SK-N-SH (cell line): ENCODE data around the gene AZIN2. TPM values are rescaled to one million over a fixed set of nuclear protein-coding genes. Genes with fewer than 3 reads are reported as not detected.

ENCODE experiments used
- CTCF ChIA-PET: fragments of 300-600, 350-600 bp; formaldehyde crosslinking; extraction: SDS; loops from one replicate; lab custom pipeline; 2021; lab: Yijun Ruan, JAX
- POLR2A ChIA-PET: fragments of 350-600 bp; sonication (Branson Sonifier 250); formaldehyde crosslinking; extraction: SDS; loops from one replicate; lab custom pipeline; 2020; ENCODE audit warnings: antibody characterized with exemption, inconsistent platforms; lab: Yijun Ruan, JAX
- DNase-seq: peaks from one replicate; pipeline ENCODE4 v3.0.0; 2012
- H2AFZ ChIP-seq: fragments of 200-600 bp; sonication (generic); 2 replicates; pipeline ENCODE4 v1.8.1; 2016; ENCODE audit warnings: antibody characterized with exemption, mild to moderate bottlenecking, low read depth
- H3F3A ChIP-seq: fragments of 200-600 bp; sonication (generic); replicated peaks from 2 replicates; pipeline ENCODE3; 2016; ENCODE audit warnings: antibody characterized with exemption, mild to moderate bottlenecking; ENCODE audit not compliant: insufficient read depth
- H3K27ac ChIP-seq, 2 experiments: fragments of 200-500 bp in 1 of 2; fragments of 200-600 bp in 1 of 2; sonication (Bioruptor generic) in 1 of 2; sonication (generic), shearing (Covaris generic) in 1 of 2; 2 replicates each; pipeline versions ENCODE4 v1.5.1 to v1.6.1; 2014 to 2016; ENCODE audit warnings: low read depth in 2 of 2, inconsistent platforms in 1 of 2, low read length in 1 of 2, mild to moderate bottlenecking in 1 of 2, mixed read lengths in 1 of 2
- H3K27me3 ChIP-seq: fragments of 200-600 bp; sonication (generic), shearing (Covaris generic); 2 replicates; pipeline ENCODE4 v1.6.1; 2016; ENCODE audit warnings: mixed run types; ENCODE audit not compliant: insufficient read depth
- H3K36me3 ChIP-seq, 2 experiments: fragments of 200-500 bp in 1 of 2; fragments of 200-600 bp in 1 of 2; sonication (Bioruptor generic) in 1 of 2; sonication (generic) in 1 of 2; replicated peaks in 1 of 2; 2 replicates each; pipeline versions ENCODE3 to v1.5.1; 2014 to 2016; ENCODE audit warnings: low read length in 1 of 2, mild to moderate bottlenecking in 1 of 2; ENCODE audit not compliant: insufficient read depth in 2 of 2, control insufficient read depth in 1 of 2
- H3K4me1 ChIP-seq, 2 experiments: fragments of 200-500 bp in 1 of 2; fragments of 200-600 bp in 1 of 2; sonication (Bioruptor generic) in 1 of 2; sonication (generic), shearing (Covaris generic) in 1 of 2; 2 replicates each; pipeline versions ENCODE4 v1.5.1 to v1.6.1; 2014 to 2016; ENCODE audit warnings: low read depth in 1 of 2, low read length in 1 of 2, mixed run types in 1 of 2; ENCODE audit not compliant: insufficient read depth in 2 of 2, control insufficient read depth in 1 of 2
- H3K4me2 ChIP-seq: fragments of 200-600 bp; sonication (generic), shearing (Covaris generic); 2 replicates; pipeline ENCODE4 v1.6.1; 2017; ENCODE audit warnings: mixed run types
- H3K4me3 ChIP-seq, 2 experiments: fragments of 200-500 bp in 1 of 2; fragments of 200-600 bp in 1 of 2; sonication (Bioruptor generic) in 1 of 2; sonication (generic), shearing (Covaris generic) in 1 of 2; 2 replicates each; pipeline versions ENCODE4 v1.5.1 to v1.8.1; 2014 to 2016; ENCODE audit warnings: low read depth in 2 of 2, inconsistent platforms in 1 of 2, low read length in 1 of 2, mild to moderate bottlenecking in 1 of 2, mixed read lengths in 1 of 2, moderate library complexity in 1 of 2
- H3K79me2 ChIP-seq: fragments of 200-600 bp; sonication (generic); 2 replicates; pipeline ENCODE4 v1.8.1; 2017; ENCODE audit warnings: mild to moderate bottlenecking; ENCODE audit not compliant: insufficient read depth
- H3K9ac ChIP-seq: fragments of 200-600 bp; sonication (generic); 2 replicates; pipeline ENCODE4 v1.6.1; 2017; ENCODE audit warnings: mixed run types
- H3K9me2 ChIP-seq: fragments of 200-600 bp; sonication (generic); 2 replicates; pipeline ENCODE4 v1.6.1; 2017; ENCODE audit warnings: mixed run types
- H3K9me3 ChIP-seq: fragments of 200-600 bp; sonication (generic); 2 replicates; pipeline ENCODE4 v1.6.1; 2017; ENCODE audit warnings: mixed run types, mild to moderate bottlenecking, moderate library complexity
- H4K20me1 ChIP-seq: fragments of 200-600 bp; sonication (generic); 2 replicates; pipeline ENCODE4 v1.6.1; 2017; ENCODE audit warnings: mild to moderate bottlenecking, mixed run types; ENCODE audit not compliant: insufficient read depth
- EP300 ChIP-seq, 2 experiments: IDR thresholded peaks; 2 replicates each; pipeline versions ENCODE4 v1.4.0 to v1.6.1; 2012; ENCODE audit warnings: borderline replicate concordance in 1 of 2, low read depth in 1 of 2, low read length in 1 of 2
- EZH2phosphoT487 ChIP-seq: fragments of 200-600 bp; sonication (generic); IDR thresholded peaks from 2 replicates; pipeline ENCODE4 v1.6.1; 2017; ENCODE audit warnings: low read depth, mixed run types, mild to moderate bottlenecking, antibody characterized with exemption, moderate library complexity, borderline replicate concordance
- FOXJ3 ChIP-seq: sonication (generic); formaldehyde crosslinking; IDR thresholded peaks from 2 replicates; pipeline ENCODE4 v1.5.1; 2020; ENCODE audit warnings: mild to moderate bottlenecking, missing genetic modification reagents
- FOXM1 ChIP-seq: IDR thresholded peaks from 2 replicates; pipeline ENCODE4 v1.4.0; 2012; ENCODE audit warnings: low read depth, mild to moderate bottlenecking
- GABPA ChIP-seq: IDR thresholded peaks from 2 replicates; pipeline ENCODE4 v1.4.0; 2012; ENCODE audit warnings: low read depth, mild to moderate bottlenecking
- GATA2 ChIP-seq: sonication (generic); formaldehyde crosslinking; IDR thresholded peaks from 2 replicates; pipeline ENCODE4 v1.5.0; 2020; ENCODE audit warnings: mild to moderate bottlenecking, missing genetic modification reagents
- JUND ChIP-seq: IDR thresholded peaks from 2 replicates; pipeline ENCODE4 v1.4.0; 2012
- NFIC ChIP-seq: IDR thresholded peaks from 2 replicates; pipeline ENCODE4 v1.4.0; 2012; ENCODE audit warnings: borderline replicate concordance
- NRF1 ChIP-seq: IDR thresholded peaks from 2 replicates; pipeline ENCODE4 v1.6.1; 2012; ENCODE audit warnings: low read depth, mild to moderate bottlenecking, low read length
- POLR2AphosphoS5 ChIP-seq: IDR thresholded peaks from 2 replicates; pipeline ENCODE4 v1.6.1; 2012; ENCODE audit warnings: low read depth, low read length
- SIN3A ChIP-seq: IDR thresholded peaks from 2 replicates; pipeline ENCODE4 v1.6.1; 2012; ENCODE audit warnings: low read depth, mild to moderate bottlenecking, low read length, moderate library complexity, borderline replicate concordance
- YY1 ChIP-seq: IDR thresholded peaks from 2 replicates; pipeline ENCODE4 v1.4.0; 2012; ENCODE audit warnings: low read depth, mild to moderate bottlenecking
- WGBS: methylation state at CpG from one replicate; pipeline ENCODE4 v1.1.6; 2017; ENCODE audit warnings: low lambda C conversion rate; 5-methylcytosine and 5-hydroxymethylcytosine counted together
- polyA plus RNA-seq, 3 experiments: library from polyadenylated mRNA; depleted of rRNA; stranded (reverse); fragments of >200 nt; gene quantifications; 2 replicates each; pipeline ENCODE4 v1.2.3, GENCODE V29; 2012
- TF ChIP-seq, protein P1 (sequence below): fragments of 150-350 bp; IDR thresholded peaks from 2 replicates; pipeline ENCODE4 v1.6.1; 2016; ENCODE audit warnings: mild to moderate bottlenecking, low read depth, low read length
- TF ChIP-seq, protein P2 (sequence below): fragments of 200-600 bp; sonication (generic); IDR thresholded peaks from 2 replicates; pipeline ENCODE4 v1.6.1; 2017; ENCODE audit warnings: antibody characterized with exemption, mild to moderate bottlenecking, moderate library complexity
- TF ChIP-seq, protein P3 (sequence below): fragments of 150-350 bp; IDR thresholded peaks from 2 replicates; pipeline ENCODE4 v1.6.1; 2017; ENCODE audit warnings: antibody characterized with exemption, low read length, low read depth, borderline replicate concordance
- TF ChIP-seq, protein P4 (sequence below): IDR thresholded peaks from 2 replicates; pipeline ENCODE4; 2012
- TF ChIP-seq, protein P5 (sequence below): IDR thresholded peaks from 2 replicates; pipeline ENCODE4 v1.6.1; 2012; ENCODE audit warnings: mild to moderate bottlenecking, low read depth, low read length, moderate library complexity
- TF ChIP-seq, protein P6 (sequence below): IDR thresholded peaks from 2 replicates; pipeline ENCODE4 v1.4.0; 2012; ENCODE audit warnings: low read depth, borderline replicate concordance
- TF ChIP-seq, protein P7 (sequence below): IDR thresholded peaks from 2 replicates; pipeline ENCODE4 v1.4.0; 2012; ENCODE audit warnings: low read depth, borderline replicate concordance

AZIN2 gene
- polyA plus RNA-seq, 1 of the 3 experiments (the other 2 are of a cell fraction) = 17.8 TPM

DNA sequence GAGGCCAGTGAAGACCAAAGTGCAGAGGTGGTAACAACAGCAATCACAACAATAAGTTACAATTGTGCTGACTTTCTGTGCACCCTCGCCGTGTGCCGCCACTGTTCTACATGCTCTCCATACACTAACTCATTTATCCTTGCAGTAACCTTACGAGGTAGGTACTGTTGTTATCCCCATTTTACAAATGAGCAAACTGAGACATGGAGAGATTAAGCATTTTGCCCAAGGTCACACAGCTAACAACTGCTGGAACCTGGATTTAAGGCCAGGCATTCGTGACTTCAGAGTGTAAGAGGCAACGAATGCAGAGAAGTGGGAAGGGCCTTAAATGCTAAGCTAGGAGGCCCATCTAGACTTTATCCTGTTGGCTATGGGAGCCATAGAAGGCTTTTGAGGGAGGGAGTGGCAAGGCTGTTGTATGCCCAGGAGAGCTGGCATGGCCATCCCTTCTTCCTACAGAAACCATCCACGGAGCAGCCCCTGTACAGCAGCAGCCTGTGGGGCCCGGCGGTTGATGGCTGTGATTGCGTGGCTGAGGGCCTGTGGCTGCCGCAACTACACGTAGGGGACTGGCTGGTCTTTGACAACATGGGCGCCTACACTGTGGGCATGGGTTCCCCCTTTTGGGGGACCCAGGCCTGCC is 36.6 kb downstream of the AZIN2 start:
- CTCF ChIA-PET = interaction anchor here (1.0 to 3.0 kb wide), 3 partner anchors 9 to 22 kb away, joined by 3 to 18 read pairs (median 7); no protein-coding TSS in a partner anchor
- 96% methylated on average over 7 of the region's 13 CpGs for WGBS
- no peak overlapping the region for H2AFZ ChIP-seq
- no peaks in the 10 kb centered on the region for H3K9me3 ChIP-seq
- H3K27ac ChIP-seq = no peak overlapping the region
- H3F3A ChIP-seq = no peaks in the 10 kb centered on the region
- H3K36me3 ChIP-seq = no peaks in the 10 kb centered on the region
- no peaks in the 10 kb centered on the region for H3K79me2 ChIP-seq
- no peak for DNase-seq
- POLR2A ChIA-PET = no interaction called here
- H3K27me3 ChIP-seq = no peaks in the 10 kb centered on the region
- H3K4me3 ChIP-seq = no peak overlapping the region
- H3K9me2 ChIP-seq = no peaks in the 10 kb centered on the region
- TF ChIP-seq GABPA (no peak), FOXM1 (no peak), YY1 (no peak), NFIC (no peak), EP300 (IDR thresholded peaks at IDR 0.05; ENCODE audit: borderline replicate concordance in 1 of 2, low read depth in 1 of 2, low read length in 1 of 2) (no peak), EZH2phosphoT487 (no peak), NRF1 (no peak), FOXJ3 (no peak), JUND (no peak), POLR2AphosphoS5 (no peak), GATA2 (CRISPR knock-in tag) (no peak), SIN3A (no peak)
- TF ChIP-seq, protein P1, sequence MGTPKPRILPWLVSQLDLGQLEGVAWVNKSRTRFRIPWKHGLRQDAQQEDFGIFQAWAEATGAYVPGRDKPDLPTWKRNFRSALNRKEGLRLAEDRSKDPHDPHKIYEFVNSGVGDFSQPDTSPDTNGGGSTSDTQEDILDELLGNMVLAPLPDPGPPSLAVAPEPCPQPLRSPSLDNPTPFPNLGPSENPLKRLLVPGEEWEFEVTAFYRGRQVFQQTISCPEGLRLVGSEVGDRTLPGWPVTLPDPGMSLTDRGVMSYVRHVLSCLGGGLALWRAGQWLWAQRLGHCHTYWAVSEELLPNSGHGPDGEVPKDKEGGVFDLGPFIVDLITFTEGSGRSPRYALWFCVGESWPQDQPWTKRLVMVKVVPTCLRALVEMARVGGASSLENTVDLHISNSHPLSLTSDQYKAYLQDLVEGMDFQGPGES = no peak
- TF ChIP-seq, protein P2, sequence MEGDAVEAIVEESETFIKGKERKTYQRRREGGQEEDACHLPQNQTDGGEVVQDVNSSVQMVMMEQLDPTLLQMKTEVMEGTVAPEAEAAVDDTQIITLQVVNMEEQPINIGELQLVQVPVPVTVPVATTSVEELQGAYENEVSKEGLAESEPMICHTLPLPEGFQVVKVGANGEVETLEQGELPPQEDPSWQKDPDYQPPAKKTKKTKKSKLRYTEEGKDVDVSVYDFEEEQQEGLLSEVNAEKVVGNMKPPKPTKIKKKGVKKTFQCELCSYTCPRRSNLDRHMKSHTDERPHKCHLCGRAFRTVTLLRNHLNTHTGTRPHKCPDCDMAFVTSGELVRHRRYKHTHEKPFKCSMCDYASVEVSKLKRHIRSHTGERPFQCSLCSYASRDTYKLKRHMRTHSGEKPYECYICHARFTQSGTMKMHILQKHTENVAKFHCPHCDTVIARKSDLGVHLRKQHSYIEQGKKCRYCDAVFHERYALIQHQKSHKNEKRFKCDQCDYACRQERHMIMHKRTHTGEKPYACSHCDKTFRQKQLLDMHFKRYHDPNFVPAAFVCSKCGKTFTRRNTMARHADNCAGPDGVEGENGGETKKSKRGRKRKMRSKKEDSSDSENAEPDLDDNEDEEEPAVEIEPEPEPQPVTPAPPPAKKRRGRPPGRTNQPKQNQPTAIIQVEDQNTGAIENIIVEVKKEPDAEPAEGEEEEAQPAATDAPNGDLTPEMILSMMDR = no peak
- TF ChIP-seq, protein P3, sequence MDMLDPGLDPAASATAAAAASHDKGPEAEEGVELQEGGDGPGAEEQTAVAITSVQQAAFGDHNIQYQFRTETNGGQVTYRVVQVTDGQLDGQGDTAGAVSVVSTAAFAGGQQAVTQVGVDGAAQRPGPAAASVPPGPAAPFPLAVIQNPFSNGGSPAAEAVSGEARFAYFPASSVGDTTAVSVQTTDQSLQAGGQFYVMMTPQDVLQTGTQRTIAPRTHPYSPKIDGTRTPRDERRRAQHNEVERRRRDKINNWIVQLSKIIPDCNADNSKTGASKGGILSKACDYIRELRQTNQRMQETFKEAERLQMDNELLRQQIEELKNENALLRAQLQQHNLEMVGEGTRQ = no peak
- TF ChIP-seq, protein P4, sequence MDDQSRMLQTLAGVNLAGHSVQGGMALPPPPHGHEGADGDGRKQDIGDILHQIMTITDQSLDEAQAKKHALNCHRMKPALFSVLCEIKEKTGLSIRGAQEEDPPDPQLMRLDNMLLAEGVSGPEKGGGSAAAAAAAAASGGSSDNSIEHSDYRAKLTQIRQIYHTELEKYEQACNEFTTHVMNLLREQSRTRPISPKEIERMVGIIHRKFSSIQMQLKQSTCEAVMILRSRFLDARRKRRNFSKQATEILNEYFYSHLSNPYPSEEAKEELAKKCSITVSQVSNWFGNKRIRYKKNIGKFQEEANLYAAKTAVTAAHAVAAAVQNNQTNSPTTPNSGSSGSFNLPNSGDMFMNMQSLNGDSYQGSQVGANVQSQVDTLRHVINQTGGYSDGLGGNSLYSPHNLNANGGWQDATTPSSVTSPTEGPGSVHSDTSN = no peak
- TF ChIP-seq, protein P5, sequence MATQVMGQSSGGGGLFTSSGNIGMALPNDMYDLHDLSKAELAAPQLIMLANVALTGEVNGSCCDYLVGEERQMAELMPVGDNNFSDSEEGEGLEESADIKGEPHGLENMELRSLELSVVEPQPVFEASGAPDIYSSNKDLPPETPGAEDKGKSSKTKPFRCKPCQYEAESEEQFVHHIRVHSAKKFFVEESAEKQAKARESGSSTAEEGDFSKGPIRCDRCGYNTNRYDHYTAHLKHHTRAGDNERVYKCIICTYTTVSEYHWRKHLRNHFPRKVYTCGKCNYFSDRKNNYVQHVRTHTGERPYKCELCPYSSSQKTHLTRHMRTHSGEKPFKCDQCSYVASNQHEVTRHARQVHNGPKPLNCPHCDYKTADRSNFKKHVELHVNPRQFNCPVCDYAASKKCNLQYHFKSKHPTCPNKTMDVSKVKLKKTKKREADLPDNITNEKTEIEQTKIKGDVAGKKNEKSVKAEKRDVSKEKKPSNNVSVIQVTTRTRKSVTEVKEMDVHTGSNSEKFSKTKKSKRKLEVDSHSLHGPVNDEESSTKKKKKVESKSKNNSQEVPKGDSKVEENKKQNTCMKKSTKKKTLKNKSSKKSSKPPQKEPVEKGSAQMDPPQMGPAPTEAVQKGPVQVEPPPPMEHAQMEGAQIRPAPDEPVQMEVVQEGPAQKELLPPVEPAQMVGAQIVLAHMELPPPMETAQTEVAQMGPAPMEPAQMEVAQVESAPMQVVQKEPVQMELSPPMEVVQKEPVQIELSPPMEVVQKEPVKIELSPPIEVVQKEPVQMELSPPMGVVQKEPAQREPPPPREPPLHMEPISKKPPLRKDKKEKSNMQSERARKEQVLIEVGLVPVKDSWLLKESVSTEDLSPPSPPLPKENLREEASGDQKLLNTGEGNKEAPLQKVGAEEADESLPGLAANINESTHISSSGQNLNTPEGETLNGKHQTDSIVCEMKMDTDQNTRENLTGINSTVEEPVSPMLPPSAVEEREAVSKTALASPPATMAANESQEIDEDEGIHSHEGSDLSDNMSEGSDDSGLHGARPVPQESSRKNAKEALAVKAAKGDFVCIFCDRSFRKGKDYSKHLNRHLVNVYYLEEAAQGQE = no peak
- TF ChIP-seq, protein P6, sequence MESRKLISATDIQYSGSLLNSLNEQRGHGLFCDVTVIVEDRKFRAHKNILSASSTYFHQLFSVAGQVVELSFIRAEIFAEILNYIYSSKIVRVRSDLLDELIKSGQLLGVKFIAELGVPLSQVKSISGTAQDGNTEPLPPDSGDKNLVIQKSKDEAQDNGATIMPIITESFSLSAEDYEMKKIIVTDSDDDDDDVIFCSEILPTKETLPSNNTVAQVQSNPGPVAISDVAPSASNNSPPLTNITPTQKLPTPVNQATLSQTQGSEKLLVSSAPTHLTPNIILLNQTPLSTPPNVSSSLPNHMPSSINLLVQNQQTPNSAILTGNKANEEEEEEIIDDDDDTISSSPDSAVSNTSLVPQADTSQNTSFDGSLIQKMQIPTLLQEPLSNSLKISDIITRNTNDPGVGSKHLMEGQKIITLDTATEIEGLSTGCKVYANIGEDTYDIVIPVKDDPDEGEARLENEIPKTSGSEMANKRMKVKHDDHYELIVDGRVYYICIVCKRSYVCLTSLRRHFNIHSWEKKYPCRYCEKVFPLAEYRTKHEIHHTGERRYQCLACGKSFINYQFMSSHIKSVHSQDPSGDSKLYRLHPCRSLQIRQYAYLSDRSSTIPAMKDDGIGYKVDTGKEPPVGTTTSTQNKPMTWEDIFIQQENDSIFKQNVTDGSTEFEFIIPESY = no peak
- TF ChIP-seq, protein P7, sequence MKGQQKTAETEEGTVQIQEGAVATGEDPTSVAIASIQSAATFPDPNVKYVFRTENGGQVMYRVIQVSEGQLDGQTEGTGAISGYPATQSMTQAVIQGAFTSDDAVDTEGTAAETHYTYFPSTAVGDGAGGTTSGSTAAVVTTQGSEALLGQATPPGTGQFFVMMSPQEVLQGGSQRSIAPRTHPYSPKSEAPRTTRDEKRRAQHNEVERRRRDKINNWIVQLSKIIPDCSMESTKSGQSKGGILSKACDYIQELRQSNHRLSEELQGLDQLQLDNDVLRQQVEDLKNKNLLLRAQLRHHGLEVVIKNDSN = no peak
- no peaks in the 10 kb centered on the region for H4K20me1 ChIP-seq
- H3K4me1 ChIP-seq = peaks cover 0 to 4% of the 10 kb centered on the region in 2 experiments; a peak in 1 of 4 replicates
- no peak overlapping the region for H3K9ac ChIP-seq
- no peak overlapping the region for H3K4me2 ChIP-seq
